GM23338 (cell line): ENCODE measurements around the gene NRF1.

ENCODE experiments used
- CREB1 ChIP-seq: fragments of 250-450 bp; sonication (Bioruptor Pico); IDR thresholded peaks from 2 replicates; pipeline ENCODE4 v1.5.0; 2020; ENCODE audit warnings: low read depth, mild to moderate bottlenecking, moderate library complexity
- CTCF ChIP-seq, 2 experiments: fragments of 200-600 bp in 1 of 2; sonication (generic) in 1 of 2; conservative IDR thresholded peaks; 2 replicates each; pipeline versions ENCODE4 v1.5.1 to v1.6.1; 2016 to 2017; ENCODE audit warnings: antibody characterized with exemption in 2 of 2, low read depth in 2 of 2, mild to moderate bottlenecking in 2 of 2, moderate library complexity in 1 of 2
- EZH2 ChIP-seq: fragments of 200-600 bp; sonication (generic); IDR thresholded peaks from one replicate; pipeline ENCODE4 v1.8.0; 2017; ENCODE audit warnings: antibody characterized with exemption, mild to moderate bottlenecking, low read depth; ENCODE audit not compliant: unreplicated experiment
- EZH2phosphoT487 ChIP-seq: fragments of 200-600 bp; sonication (generic); IDR thresholded peaks from one replicate; pipeline ENCODE4 v1.8.1; 2018; ENCODE audit warnings: antibody characterized with exemption; ENCODE audit not compliant: unreplicated experiment
- NANOG ChIP-seq: IDR thresholded peaks from 2 replicates; pipeline ENCODE4 v1.6.1; 2016; ENCODE audit warnings: antibody characterized with exemption, borderline replicate concordance

GRCh38 chr7:129724796-129725195, 113.3 kb downstream of the NRF1 start:
- TF ChIP-seq CTCF (conservative IDR thresholded peaks at IDR 0.05; ENCODE audit: low read depth in 2 of 2) (no peak), EZH2 (no peak), NANOG (no peak), CREB1 (CRISPR knock-in tag) (no peak), EZH2phosphoT487 (no peak)
